Raji (cell line): Measurements from ENCODE around the gene MPPE1.

Experiments used
- POLR2A ChIP-seq: IDR thresholded peaks from 2 replicates; pipeline ENCODE4 v1.6.1; 2011; ENCODE audit warnings: low read depth, low read length, control low read depth; ENCODE audit not compliant: insufficient read depth

Gene MPPE1

DNA sequence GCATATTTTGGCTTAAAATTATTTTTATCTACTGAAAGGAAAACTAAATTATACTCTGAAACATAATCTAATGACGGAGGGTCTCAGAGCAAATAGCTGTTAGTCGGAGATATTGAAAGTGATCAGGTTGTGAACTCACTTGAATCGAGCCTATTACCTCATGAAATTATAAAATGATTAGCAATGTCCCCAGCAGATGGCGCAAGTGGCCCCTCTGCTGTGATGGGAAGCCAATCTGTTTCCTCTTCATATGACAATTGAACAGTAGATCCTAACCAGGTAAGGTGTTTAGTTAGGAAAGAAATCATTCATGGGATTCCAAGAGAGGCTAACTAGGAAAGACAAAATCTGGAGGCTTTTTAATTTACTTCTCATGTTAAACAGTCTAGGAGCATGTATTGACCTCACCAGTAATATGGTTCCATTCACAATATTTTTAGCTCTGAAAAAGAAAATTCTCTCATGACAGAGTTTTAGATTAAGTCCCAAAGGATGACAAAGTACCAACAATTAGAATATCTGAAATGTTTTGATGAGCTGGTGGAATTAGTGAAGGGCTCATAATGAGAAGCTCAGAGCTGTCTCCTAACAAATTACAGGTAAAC is 29.9 kb upstream of the MPPE1 start:
- TF ChIP-seq POLR2A = no peak

DNA sequence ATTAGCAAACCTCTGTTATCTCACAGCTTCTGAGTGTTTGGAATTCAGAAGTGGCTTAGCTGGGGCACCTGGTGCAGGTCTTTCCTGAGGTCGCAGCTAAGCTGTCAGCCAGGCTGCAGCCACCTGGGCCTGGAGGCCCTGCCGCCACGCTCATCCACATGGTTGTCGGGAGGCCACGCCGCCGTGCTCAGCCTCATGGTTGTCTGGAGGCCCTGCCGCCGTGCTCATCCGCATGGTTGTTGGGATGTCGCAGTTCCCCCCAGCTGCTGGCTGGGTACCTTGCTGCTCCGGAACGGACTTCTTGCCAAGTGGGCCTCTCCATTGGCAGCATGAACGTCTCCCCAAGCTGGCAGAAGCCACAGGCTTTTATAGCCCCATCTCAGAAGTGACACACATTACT is 24.3 kb upstream of the MPPE1 start:
- no peak for TF ChIP-seq POLR2A

GRCh38 chr18:11927497-11927896 is 19.4 kb upstream of the MPPE1 start:
- no peak for TF ChIP-seq POLR2A

DNA sequence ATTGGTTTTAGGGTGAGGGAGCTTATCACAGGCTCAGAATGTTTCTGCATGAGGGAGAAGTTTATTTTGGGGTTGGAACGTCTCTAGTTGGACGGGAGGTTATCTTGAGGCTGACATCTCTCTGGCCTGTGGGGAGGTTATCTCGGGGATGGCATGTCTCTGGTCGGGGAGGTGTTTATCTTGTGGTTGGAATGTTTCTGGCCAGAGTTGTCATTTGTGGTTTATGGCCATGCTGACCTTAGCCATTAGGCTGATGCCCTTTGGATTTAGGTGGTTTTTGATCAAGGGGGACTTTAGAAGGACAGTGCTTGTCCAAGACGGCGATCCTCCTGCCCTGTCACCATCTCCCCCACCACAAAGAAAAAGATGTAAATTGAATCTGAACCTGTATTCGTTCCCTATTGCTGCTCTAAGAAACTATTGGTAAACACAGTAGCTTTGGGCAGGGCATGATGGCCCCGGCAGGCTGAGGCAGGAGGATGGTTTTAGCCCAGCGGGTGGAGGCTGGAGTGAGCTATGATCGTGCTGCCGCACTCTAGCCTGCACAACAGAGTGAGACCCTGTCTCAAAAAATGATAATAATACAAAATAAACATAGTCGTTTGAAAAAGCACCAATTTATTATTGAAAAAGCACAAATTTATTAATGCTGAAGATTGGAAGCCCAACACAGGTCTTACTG is 17.8 kb upstream of the MPPE1 start:
- TF ChIP-seq POLR2A = no peak

DNA sequence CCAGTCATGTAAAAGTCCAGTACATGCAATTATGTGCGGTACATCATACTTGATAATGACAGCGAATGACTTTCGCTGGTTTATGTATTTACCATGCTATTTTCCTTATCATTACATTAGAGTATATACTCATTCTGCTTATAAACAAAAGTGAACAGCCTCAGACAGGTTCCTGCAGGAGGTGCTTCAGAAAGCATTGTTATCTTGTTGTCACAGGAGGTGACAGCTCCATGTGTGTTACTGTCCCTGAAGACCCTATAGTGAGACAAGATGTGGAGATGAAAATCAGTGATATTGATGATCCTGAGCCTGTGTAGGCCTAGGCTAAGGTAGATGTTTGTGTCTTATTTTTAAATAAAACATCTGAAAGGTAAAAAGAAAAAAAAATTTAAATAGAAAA is 15.3 kb upstream of the MPPE1 start:
- TF ChIP-seq POLR2A = no peak

- no peak for TF ChIP-seq POLR2A
Observed at GRCh38 chr18:11909591-11910026, 1.5 kb upstream of the MPPE1 start.

DNA sequence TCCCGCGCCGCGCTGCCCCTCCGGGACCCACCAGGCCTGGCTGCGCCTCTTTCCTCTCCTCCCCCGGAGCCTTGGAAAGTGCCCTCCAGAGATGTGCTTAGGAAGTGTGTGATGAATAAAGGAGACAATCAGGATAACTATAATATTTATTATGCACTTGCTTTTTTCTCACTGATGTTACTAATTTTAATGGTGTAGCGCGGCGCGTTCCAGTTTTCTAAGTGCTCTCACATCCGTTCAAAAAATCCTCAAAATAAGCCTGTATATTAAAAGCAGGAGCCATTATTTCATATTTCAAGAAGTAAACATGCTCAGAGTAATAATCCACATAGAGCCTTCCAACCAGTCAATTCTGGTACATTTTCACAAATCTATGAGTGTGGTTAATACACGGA is 941 bp upstream of the MPPE1 start:
- TF ChIP-seq POLR2A = no peak

DNA sequence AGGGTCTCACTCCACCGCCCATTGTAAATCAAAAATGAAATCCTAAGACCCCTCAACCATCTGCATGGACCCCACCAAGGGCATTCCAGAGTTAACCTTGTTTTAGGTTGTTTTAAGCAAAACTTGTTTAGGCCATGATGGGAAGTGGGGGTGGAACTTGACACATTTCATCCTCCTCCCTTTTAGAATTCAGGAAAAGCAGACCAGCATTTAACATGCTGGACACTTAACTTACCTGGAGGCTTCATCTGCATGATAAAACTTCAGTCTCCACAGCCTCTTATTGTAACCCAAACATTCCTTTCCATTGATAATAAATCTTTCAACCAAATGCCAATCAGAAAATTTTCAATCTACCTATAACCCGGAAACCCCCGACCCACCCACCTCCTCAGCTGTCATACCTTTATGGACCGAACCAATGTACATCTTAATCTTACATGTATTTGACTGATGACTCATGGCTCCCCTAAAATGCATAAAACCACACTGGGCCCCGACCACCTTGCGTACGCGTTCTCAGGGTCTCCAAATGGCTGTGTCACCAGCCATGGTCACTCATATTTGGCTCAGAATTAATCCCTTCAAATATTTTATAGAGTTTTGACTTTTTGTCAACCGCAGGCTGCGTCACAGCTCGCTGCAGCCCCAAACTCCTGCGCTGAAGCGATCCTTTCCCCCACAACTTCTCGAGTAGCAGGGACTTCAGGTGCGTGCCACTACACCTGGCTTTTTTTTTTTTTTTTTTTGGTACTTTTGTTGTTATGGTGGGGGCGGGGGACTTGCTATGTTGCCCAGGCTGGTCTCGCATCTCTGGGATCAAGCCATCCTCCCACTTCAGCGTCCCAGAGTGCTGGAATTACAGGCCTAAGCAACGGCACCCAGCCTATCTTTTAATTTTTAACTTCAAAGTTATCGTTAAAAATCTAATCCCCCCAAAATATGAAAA is 917 bp downstream of the MPPE1 start:
- no peak for TF ChIP-seq POLR2A

DNA sequence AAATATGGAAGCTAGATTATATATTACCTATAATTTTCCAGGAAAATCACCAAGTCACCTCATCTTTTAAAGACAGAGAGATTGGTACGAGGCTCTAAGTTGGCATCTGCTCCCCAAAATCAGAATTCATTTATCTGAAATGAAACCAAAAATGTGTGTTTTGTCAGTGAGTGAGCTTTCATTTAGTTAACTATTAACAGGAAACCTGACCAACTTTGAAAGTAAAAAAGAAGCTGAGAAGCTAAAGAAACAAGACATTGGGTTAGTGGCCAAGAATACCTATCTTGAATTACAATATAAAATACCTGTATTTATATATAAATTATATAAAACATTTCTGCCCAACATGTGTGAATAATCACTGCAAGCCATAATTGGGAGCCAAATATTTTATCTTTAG is 1.9 kb downstream of the MPPE1 start:
- no peak for TF ChIP-seq POLR2A

DNA sequence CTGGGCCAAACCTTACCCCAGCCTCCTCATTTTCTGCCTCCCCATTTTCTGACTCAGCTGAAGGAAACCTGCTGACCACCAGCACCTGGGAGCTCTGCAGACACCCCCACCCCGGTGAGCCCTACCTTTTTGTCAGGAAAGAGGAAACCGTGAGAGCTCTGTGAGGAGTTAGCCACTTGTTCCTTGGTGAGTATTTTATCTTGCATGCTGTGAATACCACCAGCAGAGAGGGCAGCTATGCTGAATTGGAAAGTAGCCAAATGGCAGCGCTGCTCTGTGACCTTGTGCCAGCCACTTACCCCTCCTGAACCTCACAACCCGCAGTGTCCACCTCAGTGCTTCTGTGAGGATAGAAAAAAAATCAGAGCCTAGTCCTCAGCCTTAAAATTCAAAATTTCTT is 2.5 kb downstream of the MPPE1 start:
- no peak for TF ChIP-seq POLR2A

- TF ChIP-seq POLR2A = no peak
Observed at GRCh38 chr18:11902522-11903292, 5.4 kb downstream of the MPPE1 start.

DNA sequence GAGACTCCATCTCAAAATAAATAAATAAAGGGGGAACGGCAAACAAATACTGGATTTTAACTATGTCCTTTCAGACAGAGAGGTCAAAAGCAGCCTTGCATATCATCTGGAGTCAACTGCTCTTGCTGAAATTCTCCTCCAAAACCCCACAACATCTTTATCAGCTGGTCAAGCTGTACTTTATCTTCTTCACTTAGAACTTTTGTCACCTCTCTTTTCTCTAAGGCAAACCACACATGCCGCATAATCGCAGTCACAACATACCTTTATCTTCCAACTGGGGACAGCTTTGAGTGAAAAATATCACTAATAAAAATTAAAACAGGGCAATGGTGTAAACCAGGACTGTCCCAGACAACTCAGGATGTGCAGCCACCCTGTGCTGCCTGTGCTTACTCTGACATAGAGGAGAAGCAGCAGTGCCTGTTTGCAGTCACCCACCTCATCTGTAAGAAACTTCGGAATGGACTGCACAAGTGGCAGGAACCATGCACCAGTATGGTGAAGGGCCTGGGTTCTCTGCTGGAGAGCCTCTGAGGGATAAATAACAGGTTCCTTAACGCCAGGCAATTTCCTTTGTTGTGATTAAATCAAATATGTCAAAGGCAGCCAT is 6.2 kb downstream of the MPPE1 start:
- no peak for TF ChIP-seq POLR2A

DNA sequence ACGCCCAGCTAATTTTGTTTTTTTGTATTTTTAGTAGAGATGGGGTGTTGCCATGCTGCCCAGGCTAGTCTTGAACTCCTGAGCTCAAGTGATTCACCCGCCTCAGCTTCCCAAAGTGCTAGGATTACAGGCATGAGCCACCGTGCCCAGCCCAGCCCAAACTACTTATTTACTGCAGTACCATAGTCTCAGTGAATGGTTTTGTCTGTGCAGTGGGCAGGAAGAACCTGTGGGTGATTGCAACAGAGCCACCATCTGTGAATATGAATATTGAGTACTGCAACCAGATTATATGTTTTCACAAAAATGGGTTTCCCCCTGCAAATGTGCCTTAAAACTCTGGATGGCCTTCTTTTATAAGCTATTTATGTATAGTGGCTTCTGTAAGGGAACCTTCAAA is 9.1 kb downstream of the MPPE1 start:
- no peak for TF ChIP-seq POLR2A

DNA sequence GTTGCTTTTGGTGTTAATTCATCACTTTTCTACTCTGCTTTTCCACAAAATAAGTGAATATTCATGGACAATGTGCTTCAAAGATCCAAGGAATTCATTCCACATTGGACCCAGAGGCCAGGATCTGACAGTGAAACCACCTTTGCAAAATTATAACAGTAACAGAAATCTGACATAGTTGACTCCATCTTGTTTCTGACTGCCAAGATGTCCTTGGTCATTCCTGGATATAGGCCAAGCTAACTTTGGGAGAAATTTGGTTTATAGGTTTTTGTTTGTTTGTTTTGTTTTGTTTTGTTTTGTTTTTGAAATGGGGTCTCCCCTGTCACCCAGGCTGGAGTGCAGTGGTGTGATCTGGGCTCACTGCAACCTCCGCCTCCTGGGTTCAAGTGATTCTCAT is 10.3 kb downstream of the MPPE1 start:
- no peak for TF ChIP-seq POLR2A

GRCh38 chr18:11891737-11892136 is 16.4 kb downstream of the MPPE1 start:
- no peak for TF ChIP-seq POLR2A

GRCh38 chr18:11889284-11889683 is 18.8 kb downstream of the MPPE1 start:
- TF ChIP-seq POLR2A = no peak
